Stimulated activated CD4-positive, alpha-beta T cell treated with anti-CD3 and anti-CD28 coated beads, Interleukin-2, amount 100 ng/mL, for 4 hours (primary cell): Measurements from ENCODE around the gene CD300H.
"Not testable (repeated sequence)": the region's sequence is repeated elsewhere in the genome, so short reads cannot be mapped to it uniquely, and the experiment has no call there.

ENCODE experiments used
- DNase-seq: peaks from one replicate; pipeline ENCODE4 v3.0.0-alpha.2; 2020; ENCODE audit warnings: low read depth

The CD300H gene

DNA sequence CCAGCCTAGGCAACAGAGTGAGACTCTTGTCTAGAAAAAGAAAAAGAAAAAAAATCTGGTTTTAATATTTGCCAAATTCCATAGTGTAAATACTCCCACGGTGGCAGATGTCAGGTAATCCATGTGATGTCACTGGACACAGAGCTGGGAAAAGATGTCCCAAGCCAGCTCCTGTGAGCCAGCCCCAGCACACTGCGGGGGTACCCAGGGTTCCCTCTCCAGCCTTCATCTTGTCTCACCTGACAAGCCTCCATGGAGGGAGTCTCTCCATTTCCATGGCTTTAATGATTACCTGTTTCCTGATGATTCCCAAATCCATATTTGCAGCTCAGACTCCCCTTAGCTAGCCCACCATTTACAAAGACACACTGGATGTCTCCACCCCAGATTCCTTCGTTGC, 40.6 kb downstream of the CD300H start:
- DNase-seq = no peak

DNA sequence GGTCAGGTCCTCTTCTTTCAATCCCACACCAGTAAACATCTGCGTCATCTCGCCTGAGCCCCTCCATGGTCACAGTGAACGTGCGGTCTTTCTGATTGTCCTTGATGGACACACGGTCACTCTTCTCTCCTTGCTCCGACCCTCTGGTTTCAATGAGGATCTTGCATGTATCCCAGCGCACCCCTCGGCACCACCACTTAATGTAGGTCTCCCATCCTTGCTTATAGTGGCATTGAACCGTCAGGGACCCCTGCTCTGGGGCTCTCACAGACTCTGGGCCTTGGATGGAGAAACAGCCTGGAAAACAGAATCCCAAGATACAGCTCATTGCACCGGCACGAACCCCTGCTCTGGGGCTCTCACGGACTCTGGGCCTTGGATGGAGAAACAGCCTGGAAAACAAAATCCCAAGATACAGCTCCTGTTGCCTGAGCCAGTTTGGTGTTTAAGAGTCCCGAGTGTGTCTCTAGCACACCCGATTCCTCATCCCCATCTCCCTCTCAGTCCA, 41.5 kb downstream of the CD300H start:
- no peak for DNase-seq

DNA sequence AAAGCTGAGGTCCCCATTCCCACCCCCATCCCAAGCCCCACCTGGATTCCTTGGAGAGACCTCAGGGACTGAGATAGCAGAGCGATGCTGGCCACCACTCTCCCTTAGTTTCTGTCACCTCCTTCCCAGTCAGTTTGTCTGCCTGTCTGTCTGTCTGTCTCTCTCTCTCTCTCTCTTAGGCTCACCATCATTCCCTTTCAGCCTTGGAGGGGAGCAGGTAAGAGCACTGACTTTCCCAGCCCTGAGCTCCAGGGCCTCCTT, 41.9 kb downstream of the CD300H start:
- no peak for DNase-seq

DNA sequence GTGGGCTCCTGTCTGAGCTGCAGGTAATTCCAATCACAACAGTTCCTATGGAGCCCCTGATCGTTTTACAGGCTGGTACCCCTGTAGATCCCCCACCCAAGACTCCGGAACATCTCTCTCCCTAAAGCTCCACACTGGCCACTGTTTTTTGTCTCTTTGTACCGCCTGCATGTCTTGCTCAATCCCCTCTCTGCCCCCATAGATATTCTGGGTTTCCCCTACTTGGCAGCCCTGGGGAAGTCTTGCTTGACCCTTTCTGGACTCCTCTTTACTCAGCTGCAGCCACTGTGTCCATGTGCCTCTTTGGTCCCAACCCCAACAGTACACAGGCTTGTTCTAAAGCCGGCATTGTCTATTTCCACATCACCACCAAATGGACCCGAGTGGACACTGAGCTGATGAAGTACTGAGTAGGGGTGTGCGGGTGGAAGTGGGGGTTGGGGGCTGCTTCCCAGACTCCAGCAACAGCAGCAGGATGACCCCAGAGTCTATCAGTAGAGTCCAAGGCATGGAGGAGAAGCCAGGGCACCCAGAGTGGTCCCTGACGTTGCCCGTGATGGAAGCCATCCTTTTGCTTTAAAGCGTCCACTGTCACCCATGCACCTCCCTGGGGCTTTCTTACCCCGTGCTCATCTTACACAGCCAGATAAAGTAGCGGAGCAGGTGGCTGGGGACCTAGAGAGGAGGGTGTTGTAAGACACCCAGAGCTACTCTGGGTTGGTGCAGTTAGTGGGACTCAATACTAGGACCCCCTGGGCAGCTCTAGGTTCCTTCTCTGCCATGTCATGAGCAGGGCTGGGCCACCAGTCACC, 42.5 kb downstream of the CD300H start:
- DNase-seq = no peak

DNA sequence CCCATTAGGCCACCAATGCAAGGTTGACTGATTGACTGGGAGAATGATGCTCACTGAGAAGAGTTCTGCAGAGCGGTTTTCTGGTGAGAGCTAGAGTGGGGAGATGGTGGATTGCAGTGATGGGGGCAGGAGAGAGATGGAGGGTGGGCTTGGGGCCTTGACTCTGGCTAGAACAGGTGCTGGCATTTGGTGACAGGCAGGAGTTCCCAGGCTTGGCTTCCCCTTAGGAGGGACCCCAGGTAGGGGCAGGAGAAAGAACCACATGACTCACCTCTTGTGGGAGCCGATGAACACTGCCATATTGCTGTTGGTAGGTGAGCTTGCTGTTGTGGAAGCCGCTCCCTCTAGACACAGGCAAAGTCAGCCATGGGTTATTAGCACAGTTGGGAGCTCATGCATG, 44.0 kb downstream of the CD300H start:
- no peak for DNase-seq

DNA sequence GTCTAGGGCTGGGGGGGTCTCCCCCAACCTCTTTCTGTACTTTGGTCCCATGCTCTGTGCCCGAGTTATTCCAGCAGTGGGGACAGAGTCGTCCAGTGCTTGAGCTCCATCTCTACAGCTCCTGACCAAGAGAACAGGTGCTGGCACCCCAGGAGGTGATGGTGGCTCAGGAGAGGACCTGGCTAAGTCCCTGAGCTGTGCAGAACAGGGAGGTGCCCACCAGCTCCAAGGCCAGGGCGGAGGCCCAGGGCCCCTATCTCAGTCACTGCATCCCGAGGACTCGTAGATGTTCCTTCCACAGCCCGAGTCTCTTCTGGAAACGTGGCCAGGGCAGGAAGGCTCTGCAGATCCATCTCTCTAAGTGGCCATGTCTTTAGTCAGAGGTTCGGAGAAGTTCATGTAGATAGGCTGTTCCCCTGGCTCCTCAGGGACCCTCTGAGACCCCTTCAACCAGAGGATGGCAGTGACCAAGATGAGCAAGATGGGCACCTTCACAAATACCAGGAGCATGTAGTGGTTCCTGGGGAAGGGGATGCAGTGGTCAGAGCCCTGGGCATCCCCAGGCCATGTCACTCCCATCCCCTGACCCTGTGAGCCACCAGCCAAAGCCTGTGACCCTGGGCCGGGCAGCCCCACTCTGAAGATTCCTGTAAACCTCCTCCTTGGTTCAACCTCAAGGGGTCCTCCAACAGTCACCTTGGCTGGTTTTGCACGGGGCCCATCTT, 44.8 kb downstream of the CD300H start:
- no peak for DNase-seq

DNA sequence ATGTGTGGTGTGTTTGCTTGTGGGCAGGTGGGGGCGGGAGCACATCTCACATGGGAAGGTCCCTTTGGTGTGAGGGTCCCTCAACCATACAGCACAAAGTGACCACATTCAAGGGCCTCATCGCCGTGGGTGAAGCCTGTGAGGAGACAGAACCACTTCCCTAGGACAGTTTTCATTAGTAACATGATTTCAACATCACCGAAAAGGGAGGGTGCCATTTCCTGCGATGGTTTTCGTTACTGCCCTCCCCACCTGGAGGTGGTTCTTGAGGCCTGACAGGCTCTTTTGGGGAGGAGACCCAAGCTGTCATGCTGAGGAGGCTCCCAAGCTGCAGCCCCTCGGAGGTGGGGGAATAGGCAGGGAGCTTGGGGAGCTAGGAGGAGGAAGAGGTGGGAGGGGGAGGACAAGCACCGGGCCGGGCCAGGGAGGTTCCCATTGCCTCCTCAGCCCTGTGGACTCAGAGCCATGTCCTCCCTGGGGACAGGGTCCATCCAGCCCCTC, 45.6 kb downstream of the CD300H start:
- no peak for DNase-seq

DNA sequence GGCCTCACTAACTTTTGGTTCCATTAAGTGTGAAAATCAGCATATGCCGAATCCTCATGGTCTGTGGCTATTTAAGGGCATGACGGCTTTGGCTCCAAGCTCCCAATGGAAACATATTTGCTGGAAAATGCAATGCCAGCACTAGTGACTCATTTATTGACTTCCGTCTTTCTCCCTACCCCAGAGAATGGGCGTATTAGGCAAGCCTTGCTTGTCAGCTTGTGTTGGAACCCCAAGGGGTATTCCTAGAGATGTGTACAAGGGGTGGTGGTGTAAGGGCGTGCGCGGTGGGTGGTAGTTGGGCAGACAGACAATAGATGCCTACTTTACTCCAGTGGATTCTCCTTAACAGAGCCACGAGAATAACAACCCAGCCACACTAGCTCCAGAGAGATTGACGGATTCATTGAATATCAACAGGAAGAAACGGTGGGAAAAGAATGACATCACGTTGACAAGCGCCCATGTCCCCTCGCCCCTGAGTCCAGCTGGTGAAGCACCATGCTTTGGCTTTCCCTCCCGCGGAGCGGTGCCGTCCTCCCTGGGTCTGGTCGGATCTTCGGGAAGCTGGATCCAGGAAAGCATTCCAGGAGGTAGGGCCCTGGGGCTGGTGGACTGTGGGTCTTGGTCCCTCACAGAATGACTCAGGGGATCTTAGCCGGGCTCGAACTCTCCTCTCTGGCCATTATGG, 46.4 kb downstream of the CD300H start:
- no peak for DNase-seq

DNA sequence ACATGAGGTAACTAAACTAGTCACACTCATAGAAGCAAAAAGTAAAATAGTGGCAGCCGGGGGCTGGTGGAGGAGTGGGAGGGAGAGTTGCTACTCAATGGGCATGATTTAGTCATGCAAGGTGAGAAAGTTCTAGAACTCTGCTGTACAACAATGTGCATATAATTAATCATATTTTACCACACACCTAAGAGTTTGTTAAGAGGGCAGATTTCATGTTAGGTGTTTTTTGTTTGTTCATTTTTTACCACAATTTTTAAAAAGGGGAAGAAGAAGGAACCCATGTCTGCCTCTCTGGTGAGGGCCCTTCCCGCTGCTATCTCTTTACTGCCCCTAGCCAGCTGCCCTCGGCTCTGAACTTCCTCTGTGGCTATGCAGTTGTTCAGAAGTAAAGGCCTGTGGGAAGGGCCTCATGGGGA, 47.3 kb downstream of the CD300H start:
- no peak for DNase-seq

DNA sequence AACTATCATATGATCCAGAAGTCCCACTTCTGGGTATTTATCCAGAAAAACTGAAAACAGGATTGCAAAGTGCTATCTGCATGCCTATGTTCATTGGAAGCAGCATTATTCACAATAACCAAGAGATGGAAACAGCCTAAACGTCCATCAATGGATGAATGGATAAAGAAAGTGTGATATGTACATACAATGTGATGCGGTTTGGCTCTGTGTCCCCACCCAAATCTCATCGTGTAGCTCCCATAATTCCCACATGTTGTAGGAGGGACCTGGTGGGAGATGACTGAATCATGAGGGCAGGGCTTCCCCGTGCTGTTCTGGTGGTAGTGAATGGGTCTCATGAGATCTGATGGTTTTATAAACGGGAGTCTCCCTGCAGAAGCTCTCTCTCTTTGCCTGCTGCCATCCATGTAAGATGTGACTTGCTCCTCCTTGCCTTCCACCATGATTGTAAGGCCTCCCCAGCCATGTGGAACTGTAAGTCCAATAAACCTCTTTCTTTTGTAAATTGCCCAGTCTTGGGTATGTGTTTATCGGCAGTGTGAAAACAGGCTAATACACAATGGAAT, 48.8 kb downstream of the CD300H start:
- DNase-seq = not testable (repeated sequence)

DNA sequence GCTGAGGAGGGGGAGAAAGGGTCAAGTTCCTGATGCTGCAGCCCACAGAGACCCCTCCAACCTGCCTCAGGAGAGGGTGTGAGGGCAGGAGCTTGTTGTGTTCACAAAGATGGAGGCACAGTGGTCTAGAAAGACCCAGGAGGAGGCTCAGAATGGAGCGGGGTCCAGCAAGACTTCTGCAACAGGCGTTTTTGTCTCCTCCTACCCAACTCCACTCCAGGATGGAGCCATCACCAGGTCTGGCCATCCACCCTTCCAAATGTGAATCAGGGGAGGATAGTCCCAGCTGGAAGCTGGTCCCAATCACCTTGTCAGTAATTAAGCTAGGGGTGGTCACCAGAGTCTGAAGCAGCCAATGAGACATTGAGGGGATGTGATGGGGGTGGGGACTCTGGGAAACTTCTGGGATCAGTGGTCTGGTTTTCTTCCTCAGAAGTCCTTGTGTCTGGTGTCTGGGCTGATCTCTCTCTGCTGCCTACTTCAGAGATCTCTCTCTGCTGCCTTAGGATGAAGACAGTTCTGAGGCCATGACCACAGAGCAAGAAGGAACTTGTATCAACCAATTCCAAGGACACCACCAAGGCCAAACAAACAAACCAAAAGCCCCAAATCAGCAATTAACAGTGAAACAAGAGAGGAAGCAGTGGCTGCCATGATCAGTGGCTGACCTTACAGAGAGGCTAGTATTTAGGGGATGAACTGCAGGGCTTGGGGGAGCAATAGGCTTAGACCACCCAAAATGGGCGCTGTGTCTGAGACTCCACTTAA, 50.6 kb downstream of the CD300H start:
- DNase-seq = no peak

DNA sequence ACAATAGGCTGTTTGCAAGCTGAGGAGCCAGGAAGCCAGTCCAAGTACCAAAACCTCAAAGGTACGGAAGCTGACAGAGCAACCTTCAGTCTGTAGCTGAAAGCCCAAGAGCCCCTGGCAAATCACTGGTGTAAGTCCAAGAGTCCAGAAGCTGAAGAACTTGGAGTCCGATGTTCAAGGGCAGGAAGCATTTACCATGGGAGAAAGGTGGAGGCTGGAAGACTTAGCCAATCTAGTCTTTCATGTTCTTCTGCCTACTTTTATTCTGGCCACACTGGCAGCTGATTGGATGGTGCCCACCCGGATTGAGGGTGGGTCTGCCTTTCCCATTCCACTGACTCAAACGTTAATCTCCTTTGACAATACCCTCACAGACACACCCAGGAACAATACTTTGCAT, 51.4 kb downstream of the CD300H start:
- DNase-seq = no peak

DNA sequence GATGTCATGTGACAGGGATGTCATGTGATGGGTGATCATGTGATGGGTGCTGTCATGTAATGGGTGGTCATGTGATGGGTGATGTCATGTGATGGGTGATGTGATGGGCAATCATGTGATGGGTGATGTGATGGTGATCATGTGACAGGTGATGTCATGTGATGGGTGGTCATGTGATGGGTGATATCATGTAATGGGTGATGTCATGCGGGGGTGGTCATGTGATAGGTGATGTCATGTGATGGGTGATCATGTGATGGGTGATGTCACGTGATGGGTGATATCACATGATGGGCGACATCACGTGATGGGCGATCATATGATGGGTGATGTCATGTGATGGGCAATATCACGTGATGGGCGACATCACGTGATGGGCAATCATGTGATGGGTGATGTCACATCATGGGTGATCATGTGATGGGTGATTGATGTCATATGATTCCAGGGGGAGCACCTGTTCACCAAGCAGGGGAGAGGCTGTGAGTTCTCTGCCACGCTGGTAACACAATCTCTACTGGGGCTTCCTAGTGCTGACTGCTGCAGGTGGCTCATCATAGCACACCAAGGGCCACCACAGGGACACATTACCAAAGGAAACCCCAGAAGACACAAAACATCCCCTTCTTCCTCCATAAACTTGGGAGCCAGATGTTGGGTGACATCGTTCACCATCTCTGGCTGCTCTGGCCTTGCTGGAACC, 52.5 kb downstream of the CD300H start:
- no peak for DNase-seq

DNA sequence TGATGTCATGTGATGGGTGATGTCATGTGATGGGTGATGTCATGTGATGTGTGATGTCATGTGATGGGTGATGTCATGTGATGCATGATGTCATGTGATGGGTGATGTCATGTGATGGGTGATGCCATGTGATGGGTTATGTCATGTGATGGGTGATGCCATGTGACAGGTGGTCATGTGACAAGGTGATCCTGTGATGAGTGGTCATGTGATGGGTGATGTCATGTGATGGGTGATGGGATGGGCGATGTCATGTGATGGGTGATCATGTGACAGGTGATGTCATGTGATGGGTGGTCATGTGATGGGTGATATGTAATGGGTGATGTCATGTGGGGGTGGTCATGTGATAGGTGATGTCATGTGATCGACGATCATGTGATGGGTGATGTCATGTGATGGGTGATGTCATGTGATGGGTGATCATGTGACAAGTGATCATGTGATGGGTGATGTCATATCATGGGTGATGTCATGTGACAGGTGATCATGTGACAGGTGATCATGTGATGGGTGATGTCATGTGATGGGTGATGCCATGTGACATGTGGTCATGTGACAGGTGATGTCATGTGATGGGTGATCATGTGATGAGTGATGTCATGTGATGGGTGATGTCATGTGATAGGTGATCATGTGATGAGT, 53.2 kb downstream of the CD300H start:
- no peak for DNase-seq

DNA sequence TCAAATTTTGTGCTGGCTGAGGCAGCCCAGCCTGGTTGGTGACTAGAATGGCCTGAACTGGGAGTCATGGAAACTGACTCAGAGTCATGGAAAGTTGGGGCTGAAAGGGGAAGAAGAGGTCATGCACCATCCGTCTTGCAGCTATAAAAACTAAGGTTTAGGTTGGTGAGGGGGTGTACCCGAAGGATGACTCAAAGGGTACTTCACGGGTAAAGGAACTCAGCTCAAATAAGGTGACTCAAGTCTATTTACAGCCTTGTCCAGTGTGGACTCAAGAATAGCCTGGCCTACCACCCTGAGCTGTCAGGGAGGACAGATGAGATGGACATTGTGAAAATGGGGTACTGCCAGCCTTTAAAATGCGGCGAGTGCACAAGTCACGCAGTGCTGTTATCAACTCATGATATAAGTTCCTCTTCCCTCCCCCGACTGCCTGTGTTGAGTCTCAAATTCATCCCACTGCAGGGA, 54.7 kb downstream of the CD300H start:
- no peak for DNase-seq

DNA sequence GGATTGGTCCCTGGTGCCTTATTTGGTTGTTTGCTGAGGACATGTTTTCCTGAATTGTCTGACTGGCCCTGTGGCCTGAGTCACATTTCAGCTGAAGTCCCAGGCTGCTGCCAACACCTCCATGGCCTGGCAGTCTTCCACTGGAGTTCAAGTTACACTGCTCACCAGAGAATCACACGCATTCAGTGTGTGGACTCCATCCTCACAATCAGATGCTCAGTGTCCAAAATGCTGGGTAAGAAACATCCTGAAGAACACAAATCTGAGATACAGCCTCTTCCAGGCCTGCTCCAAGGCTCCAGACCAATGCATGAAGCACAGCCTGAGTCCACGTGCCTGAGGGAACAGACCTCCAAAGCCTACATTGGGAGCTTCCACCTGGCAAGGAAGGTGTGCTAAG, 55.3 kb downstream of the CD300H start:
- no peak for DNase-seq
